GM13977 (cell line): Measurements from ENCODE around the gene URM1.

Experiments
- DNase-seq: peaks from one replicate; pipeline ENCODE4 v3.0.0; 2012; ENCODE audit warnings: low spot score
- CTCF ChIP-seq: IDR thresholded peaks from 2 replicates; pipeline ENCODE4 v1.5.1; 2012; ENCODE audit warnings: mild to moderate bottlenecking, control low read depth; ENCODE audit not compliant: insufficient read depth; ENCODE audit errors: extremely low read depth, missing control alignments
- in situ Hi-C: fragments of 300-500 bp; cut with MboI; formaldehyde crosslinking; loops from one replicate; pipeline ENCODE4 v1.12.0; 2022; ENCODE audit warnings: low sequenced_read_pairs, low pct_unique_long_range_greater_than_20kb, mixed read lengths, inconsistent platforms; ENCODE audit not compliant: unreplicated experiment

URM1 gene

GRCh38 chr9:128428644-128429512 is 57.7 kb downstream of the URM1 start:
- in situ Hi-C loops: no loop called here
- no peak for TF ChIP-seq CTCF
- no peak for DNase-seq

- no peak for DNase-seq
- no peak for TF ChIP-seq CTCF
- in situ Hi-C loops: no loop called here
Observed at GRCh38 chr9:128429513-128430086, 58.4 kb downstream of the URM1 start.

- in situ Hi-C loops: no loop called here
- no peak for DNase-seq
Observed at GRCh38 chr9:128431207-128431606, 60.0 kb downstream of the URM1 start.

GRCh38 chr9:128434340-128434739 is 63.2 kb downstream of the URM1 start:
- in situ Hi-C loops: no loop called here
- DNase-seq: no peak
- no peak for TF ChIP-seq CTCF

More at GRCh38 chr9:128431207-128431606, 60.0 kb downstream of the URM1 start:
- no peak for TF ChIP-seq CTCF

GRCh38 chr9:128435611-128436010 is 64.4 kb downstream of the URM1 start:
- in situ Hi-C loops: no loop called here
- no peak for TF ChIP-seq CTCF
- DNase-seq: no peak

- in situ Hi-C loops: no loop called here
- TF ChIP-seq CTCF: peak; percentile 94
- peak; percentile 88 for DNase-seq
Observed at GRCh38 chr9:128438343-128439109, 67.4 kb downstream of the URM1 start.
